GM15510 (cell line): ENCODE data around the gene UTS2B.

ENCODE experiments used
- POLR2A ChIP-seq: IDR thresholded peaks from 3 replicates; pipeline ENCODE4 v1.6.1; 2011; ENCODE audit warnings: borderline replicate concordance; ENCODE audit not compliant: insufficient read length; ENCODE audit errors: extremely low read depth

UTS2B gene

DNA sequence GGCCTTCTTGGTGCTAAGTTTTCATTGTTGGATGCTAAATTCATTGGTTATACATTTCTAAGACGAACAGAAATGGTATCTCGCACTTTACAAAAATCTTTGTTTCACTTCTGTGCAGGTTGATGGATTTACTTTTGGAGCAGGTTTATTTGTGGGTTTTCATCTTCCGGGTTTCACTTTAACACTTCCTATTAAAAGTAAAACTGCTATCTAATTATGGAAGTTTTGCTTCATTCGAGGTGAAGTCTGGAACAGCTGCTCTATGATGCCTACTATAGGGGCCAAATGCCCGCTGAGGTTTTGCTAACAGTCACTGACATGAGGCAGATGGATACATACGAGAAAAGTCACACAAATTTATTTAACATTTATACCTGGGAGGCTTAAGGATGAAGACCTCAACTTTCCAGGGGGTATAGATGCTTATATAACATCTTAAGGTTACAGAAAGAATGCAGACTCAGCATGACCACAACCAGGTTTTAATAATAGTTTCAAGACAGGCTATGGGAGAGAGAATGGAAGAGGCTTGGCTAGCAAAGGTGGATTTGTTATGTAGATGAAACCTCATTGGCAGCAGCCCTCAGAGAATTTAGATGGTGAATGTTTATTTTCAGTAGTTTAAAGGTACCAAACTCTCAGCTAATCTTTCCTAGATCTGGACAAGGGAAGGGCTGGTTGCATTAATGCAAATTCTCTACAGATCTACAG, 77.1 kb downstream of the UTS2B start:
- TF ChIP-seq POLR2A: no peak

DNA sequence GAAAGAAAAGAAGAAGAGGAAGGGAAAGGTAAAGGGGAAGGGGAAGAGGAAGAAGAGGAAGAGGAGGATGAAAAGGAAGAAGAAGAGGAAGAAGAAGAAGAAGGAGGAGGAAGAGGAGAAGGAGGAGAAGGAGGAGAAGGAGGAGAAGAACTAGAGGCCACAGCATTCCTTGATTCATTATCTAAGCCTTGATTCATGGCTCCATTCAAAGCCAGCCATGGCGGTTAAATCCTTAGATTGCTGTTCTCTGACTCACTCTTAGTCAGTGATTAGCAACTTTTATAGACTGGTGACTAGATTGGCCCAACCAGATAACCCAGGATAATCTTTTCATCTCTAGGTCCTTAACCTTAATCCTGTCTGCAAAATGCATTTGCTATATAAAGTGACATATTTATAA, 83.7 kb downstream of the UTS2B start:
- TF ChIP-seq POLR2A: no peak

DNA sequence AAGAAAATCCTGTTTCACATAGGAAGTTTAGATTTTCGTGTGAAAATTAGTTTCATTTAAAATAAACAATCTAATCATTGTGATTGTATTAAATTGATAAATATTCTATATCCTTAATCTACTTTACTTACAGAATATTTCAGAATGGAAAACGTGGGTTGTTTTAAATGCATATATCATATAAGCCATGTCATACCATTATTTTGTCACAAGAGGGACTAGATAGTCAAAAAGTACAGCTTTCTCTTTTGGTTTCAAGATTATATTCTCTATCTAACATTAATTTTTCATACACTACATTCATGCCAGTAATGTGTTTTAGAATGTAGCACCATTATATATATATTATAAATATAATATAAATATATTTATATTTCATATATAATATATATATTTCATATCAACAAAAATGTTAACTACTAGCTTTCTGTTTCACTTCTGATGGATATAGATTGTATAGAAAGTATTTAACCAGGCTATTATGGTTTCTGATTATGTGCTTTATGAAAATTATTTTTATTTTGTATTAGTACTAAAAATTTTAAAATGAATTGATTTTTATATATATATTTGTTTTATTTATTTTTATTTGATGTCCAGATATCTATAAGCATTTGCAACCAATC, 86.0 kb downstream of the UTS2B start:
- TF ChIP-seq POLR2A: no peak

DNA sequence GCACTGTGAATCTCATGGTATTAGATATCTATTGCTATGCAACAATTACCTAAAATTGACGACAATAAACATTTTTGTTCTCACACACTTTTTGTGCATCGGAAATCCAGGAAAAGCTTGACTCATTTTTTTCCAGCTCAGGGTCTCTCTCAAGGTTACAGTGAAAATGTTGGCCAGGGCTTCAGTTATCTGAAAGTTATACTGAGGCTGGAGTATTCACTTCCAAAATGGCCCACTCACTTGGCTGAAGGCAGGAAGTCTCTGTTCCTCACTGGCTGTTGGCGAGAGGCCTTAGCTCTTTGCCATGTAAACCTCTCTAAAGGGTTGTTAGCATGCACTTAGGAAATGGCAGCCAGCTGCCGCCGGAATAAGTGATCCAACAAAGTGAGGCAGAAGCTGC, 89.8 kb downstream of the UTS2B start:
- TF ChIP-seq POLR2A: no peak

DNA sequence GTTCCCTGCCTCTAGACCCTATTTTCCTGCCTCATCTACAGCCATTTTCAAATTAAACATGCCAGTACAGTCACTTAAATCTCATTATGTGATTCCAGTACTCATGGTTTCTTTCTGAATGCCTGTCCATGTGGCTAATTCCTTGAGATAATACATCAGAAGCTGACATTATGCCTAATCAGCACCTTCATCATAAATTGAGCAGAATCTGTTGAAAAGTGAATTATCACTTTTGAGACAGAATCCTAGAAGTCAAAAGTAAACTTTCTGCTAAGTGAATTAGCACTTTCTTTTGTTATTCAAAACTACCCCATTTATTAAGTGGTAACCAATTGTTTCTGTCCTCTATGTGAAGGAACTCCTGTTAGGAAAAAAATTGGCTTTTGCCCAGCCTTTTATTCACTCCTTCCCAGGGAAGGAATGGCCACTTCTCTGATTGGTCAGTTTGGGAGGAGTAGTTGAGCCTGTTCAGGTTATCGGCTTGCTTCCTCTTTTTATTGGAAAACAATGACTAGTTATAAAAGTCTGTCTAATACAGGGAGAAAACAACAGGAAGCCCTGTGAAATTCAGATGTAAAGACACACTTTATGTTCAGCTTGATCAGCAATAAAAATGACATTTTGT, 90.8 kb downstream of the UTS2B start:
- TF ChIP-seq POLR2A: no peak

DNA sequence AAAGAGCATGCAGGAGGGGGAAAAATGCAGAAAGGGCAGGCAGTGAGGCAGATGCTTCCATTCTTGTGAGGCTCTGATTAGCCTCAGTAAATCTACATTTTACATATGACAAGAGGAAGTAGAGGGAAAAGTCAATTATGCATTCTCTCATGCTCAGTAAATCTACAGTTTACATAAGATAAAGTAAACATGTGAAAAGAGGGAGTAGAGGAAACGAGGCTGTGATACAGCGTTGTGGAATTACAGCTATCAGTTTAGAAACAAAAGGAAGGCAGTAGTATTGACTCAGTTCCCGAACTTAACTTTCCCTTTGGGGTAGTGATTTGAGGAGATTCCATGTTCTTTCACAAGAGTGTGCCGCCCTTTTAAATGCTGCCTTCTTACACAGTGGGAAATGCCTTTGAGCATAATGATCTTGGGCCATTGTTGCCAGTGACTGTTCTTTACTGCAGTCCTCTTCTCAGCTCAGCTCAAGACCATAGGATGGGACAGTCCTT, 92.0 kb downstream of the UTS2B start:
- TF ChIP-seq POLR2A: no peak

DNA sequence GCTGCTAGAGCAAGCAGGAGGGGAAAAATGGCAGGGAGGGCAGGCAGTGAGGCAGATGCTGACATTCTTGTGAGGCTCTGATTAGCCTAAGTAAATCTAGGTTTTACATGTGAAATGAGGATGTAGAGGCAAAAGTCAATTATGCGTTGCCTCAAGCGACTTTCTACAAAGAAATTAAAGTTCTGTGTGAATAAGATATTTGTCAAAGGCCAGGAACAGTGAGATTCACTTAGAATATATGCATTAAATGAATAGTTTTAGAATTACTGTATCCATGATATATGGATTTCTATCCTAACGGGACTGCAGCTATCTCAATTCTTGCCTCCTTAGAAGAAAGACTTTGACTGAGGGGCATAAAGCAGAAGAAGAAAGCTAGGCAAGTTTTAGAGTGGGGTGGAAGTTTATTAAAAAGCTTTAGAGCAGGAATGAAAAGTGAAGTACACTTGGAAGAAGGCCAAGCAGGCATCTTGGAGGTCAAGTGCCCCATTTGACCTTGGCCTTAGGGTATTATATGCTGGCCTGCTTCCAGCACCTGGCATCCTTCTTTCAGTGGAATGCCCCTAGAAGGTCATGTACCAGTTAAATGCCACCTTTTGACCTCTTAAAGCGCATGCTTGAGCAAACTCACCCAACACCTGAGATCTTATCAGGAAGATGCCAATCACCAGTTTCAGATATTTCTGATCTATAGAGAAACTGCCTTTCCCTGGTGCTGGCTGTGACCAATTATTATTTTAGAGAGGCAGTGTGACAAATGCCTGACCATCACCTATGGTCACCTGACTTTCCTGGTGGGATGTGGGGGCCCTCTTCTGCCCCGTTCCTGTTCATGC, 93.1 kb downstream of the UTS2B start:
- no peak for TF ChIP-seq POLR2A

DNA sequence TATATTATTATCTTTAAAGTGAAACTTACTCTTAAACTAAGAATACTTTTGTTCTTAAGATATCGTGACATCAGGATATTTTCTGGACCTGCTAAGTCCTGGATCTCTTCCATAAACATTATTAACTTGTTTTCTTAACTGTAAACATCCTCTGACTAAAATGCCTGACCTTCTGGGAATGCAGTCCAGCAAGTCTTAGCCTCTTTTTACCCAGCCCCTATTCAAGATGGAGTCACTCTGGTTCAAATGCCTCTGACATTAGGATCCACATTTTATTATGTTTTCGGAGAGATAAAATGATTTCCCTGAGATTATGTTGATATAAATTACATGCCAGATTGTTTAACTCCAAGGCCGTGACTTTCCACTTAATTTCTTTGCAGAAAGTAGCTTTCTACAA, 93.7 kb downstream of the UTS2B start:
- no peak for TF ChIP-seq POLR2A

DNA sequence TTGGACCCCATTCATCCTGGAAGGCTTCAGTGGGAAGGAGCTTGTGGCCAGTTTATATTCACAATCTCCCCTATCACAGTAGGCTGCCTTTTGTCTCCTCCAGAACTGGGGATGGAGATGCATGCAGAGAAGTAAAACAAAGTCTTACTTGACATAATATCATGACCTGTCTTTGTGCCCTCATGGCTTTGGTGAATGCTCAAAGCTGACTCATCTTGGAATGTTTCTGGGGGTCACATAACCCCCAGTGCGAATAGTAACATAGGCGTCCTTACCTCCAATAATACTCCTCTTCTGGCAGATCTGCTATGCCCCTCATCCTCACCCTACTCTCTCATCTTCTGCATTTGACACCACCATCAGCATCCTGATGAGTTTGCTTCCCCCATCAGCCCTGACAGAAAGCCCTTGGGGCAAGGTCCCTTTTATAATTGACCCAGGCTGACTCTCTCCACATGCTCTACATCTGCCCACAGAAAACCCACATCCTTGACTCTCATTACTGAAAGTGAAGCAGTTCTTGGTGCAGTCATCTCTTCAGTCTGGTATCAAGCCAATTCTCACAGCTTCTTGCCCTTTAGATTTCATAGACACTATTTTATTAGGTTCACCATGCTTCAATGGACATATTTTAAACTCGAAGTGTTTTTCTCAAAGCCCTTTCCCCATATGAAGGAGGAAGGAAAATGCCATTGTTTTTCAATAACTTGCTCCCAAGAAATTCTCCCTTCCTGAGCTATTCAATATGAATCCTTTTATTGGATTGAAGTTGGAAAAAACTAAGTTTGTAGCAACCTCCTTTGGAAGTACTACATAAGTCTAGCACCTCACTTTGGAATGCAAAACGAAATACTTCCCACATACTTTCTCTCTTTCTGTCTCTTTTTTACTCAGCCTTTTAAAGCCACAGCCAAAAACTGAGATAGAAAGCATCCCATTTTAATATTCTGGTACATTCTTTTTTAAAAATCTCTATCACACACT, 94.7 kb downstream of the UTS2B start:
- no peak for TF ChIP-seq POLR2A

DNA sequence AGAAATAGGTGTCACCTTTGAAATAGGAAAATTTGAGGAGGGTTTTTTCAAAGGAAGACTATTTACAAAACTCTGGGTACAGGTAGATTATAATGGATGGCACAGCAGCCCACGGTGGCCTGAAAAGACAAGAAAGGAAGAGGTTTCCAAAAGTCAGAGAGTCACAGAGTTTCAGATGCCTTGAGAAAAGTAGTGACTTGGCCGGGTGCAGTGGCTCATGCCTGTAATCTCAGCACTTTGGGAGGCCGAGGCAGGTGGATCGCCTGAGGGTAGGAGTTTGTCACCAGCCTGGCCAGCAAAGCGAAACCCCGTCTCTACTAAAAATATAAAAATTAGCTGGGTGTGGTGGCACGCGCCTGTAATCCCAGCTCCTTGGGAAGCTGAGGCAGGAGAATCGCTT, 96.1 kb downstream of the UTS2B start:
- no peak for TF ChIP-seq POLR2A

DNA sequence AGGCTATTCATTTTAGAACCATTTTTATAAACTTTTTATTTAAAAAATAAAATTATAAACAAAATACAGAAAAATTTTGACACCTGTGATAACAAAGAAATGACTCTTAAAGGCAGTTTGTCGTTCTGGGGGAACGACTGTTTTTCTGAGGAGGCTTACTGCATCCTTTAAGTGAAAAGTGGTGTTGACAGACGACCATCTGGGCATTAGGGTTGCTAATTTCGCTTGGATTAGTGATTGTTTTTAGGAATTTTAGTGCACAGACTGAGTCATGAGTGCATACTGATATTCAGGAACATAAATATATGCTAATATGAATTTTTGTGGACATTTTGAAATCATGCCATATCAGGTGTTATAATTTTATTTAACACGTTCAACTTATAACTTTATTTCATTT, 102.8 kb downstream of the UTS2B start:
- TF ChIP-seq POLR2A: no peak

DNA sequence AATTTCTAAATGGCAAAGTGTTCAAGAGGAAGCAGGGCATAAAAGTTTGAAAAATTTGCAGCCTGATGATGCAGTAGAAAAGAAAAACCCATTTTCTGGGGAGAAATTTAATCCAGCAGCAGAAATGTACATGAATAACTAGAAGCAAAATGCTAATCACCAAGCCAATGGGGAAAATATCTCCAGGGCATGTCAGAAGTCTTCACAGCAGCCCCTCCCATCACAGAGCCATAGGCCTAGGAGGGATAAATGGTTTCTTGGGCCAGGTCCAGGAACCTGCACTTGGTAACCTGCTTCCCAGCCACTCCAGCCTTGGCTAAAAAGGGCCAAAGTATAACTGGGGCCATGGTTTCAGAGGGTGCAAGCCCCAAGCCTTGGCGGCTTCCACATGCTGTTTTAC, 108.7 kb downstream of the UTS2B start:
- no peak for TF ChIP-seq POLR2A

DNA sequence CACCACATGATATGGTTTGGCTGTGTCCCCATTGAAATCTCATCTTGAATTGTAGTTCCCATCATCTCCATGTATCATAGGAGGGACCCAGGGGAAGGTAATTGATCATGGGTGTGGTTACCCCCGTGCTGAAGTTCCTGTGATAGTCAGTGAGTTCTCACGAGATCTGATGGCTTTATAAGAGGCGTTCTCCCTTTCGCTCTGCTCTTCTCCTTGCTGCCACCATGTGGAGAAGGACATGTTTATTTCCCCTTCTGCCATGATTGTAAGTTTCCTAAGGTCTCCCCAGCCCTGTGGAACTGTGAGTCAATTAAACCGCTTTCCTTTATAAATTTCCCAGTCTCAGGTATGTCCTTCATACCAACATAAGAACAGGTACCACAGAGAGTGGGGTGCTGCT, 109.4 kb downstream of the UTS2B start:
- TF ChIP-seq POLR2A: no peak

DNA sequence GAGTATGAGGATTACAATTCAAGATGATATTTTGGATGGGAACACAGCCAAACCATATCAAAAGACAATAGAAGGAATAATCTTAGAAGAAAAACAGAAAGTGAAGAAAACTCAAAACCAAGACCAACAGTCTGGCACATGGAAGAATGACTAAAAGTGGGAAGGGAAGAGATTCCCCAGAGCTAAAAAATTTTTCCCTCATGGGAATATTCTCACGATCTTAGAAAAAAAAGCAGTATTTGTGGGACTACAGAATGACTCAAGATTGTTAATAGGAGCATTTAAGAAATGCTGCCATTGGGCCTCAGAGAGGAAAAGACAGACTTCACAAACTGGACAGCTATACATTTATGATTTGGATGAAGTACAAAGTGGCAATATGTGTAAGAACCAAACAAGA, 113.0 kb downstream of the UTS2B start:
- TF ChIP-seq POLR2A: no peak
